ENCODE data around the gene LIN9.

GRCh38 chr1:226202246-226202645 is 106.7 kb downstream of the LIN9 start:
- TF ChIP-seq ZNF274 (IDR thresholded peaks at IDR 0.05; ENCODE audit: low read depth, low read length) (no peak), YY1 (IDR thresholded peaks at IDR 0.05; ENCODE audit: insufficient read depth, insufficient read length) (no peak)

Data from NT2/D1 (cell line).